OCI-LY3 (cell line): ENCODE results near the gene STPG4.

Experiments
- CTCF ChIP-seq: fragments of 200-600, 300-600 bp; sonication (generic); IDR thresholded peaks from 2 replicates; pipeline ENCODE4 v1.5.1; 2014; ENCODE audit warnings: antibody characterized with exemption, low read length, low read depth
- EZH2phosphoT487 ChIP-seq: fragments of 200-600 bp; shearing (Covaris generic); IDR thresholded peaks from 2 replicates; pipeline ENCODE4 v1.6.1; 2018; ENCODE audit warnings: antibody characterized with exemption, mixed run types, low read depth

- TF ChIP-seq CTCF (no peak), EZH2phosphoT487 (no peak)
Measured at GRCh38 chr2:47180531-47180930, 25.4 kb upstream of the STPG4 start.
